ENCODE data around the gene EEA1. TPM values are rescaled to one million over a fixed set of nuclear protein-coding genes. Genes with fewer than 3 reads are reported as not detected.

EEA1 gene
- total and polyA plus RNA-seq, 11 donors = 5.1 to 45.5 (median 28.5) TPM

DNA sequence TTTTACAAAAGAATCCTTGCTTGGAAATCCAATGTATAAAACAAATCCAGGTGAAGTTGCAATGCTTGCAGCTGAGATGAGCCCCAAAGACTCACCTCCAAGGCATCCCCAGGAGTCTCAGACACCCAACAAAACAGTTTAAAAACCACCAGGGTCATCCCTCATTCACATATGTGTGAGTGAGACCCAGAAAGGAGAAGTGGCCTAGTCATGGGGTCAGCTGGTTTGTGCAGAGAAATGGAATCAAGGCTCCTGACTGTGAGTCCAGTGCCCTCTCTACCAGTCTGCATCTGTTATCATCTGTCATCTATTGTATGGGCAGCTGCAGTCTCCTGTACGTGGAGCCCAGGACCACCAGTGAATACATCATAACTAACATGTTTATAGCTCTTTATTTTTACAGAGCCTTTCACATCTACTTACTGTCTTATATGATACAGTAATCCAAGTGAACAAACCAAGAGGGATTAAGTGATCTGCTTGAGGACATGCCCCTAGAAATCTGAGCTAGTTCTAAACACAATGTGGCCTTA is 199.3 kb downstream of the EEA1 start:
- intact Hi-C loops (cut with DNase I) = no loop called here
- H3K4me1 ChIP-seq = peaks cover 0 to 6% (median 0%) of the 10 kb centered on the region in 12 donors
- H3K4me3 ChIP-seq = no peak overlapping the region
- no peak overlapping the region for H3K27ac ChIP-seq
- no peaks in the 10 kb centered on the region for H3K27me3 ChIP-seq
- ATAC-seq (no peak), DNase-seq (no peak)
- peaks cover 0 to 6% (median 0%) of the 10 kb centered on the region in 12 donors for H3K9me3 ChIP-seq
- TF ChIP-seq, protein P1, sequence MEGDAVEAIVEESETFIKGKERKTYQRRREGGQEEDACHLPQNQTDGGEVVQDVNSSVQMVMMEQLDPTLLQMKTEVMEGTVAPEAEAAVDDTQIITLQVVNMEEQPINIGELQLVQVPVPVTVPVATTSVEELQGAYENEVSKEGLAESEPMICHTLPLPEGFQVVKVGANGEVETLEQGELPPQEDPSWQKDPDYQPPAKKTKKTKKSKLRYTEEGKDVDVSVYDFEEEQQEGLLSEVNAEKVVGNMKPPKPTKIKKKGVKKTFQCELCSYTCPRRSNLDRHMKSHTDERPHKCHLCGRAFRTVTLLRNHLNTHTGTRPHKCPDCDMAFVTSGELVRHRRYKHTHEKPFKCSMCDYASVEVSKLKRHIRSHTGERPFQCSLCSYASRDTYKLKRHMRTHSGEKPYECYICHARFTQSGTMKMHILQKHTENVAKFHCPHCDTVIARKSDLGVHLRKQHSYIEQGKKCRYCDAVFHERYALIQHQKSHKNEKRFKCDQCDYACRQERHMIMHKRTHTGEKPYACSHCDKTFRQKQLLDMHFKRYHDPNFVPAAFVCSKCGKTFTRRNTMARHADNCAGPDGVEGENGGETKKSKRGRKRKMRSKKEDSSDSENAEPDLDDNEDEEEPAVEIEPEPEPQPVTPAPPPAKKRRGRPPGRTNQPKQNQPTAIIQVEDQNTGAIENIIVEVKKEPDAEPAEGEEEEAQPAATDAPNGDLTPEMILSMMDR (IDR thresholded peaks at IDR 0.05) = no peak
- no peak for TF ChIP-seq POLR2A (IDR thresholded peaks at IDR 0.05)
- 48 to 61% (median 56%) methylated on average over 1 of the region's 1 CpG for WGBS, 4 donors
- H3K36me3 ChIP-seq = no peaks in the 10 kb centered on the region

DNA sequence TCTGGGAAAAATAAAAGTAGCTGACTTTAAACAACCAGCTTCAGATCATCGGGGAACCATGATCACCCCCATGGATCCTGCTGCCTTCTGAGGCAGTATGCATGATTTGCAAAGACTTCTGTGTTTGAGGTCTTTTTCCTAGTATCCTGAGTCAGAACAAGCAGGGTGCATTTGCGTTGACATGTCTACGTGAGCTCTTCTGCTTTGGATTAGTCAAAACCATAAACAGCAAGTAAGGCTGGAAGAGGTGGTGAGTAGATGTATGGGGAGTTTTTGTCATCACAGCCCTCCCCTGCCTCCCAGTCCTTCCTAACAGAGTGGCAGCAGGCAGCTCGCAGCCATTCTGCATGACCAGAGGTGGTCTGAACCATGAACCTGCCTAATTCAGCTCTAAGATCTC is 202.2 kb downstream of the EEA1 start:
- no peak for ATAC-seq
- Histone ChIP-seq H3K9me3 (peaks cover 0 to 15% (median 3%) of the 10 kb centered on the region in 12 donors), H3K4me3 (no peak overlapping the region), H3K27ac (no peak overlapping the region), H3K4me1 (no peaks in the 10 kb centered on the region), H3K27me3 (no peaks in the 10 kb centered on the region), H3K36me3 (no peaks in the 10 kb centered on the region)
- WGBS, 4 donors = 85 to 96% (median 92%) methylated on average over 4 of the region's 4 CpGs
- DNase-seq = no peak
- no peak for TF ChIP-seq POLR2A (IDR thresholded peaks at IDR 0.05)
- TF ChIP-seq, protein P1 (IDR thresholded peaks at IDR 0.05) = no peak
- intact Hi-C loops (cut with DNase I) = no loop called here

DNA sequence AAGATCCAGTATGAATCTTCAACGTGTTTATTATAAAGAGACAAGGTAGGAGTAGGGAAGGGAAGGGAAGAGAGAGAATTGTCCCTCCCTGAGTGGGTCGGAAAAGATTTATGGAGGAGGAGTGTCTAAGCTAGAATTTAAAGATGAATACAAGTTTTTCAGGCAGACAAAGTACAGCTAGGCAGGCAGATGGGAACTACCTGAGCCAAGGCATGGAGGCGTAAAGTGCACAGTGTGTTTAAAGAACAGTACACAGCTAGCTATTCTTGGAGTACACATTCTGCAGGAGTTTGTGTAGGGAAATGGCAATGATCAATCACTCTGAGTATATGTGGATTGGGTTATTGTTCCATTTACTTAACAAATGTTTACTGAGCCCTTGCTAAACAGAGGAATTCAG is 206.2 kb downstream of the EEA1 start:
- no peak overlapping the region for H3K4me3 ChIP-seq
- intact Hi-C loops (cut with DNase I) = no loop called here
- WGBS, 4 donors = 81 to 89% (median 85%) methylated on average over 3 of the region's 3 CpGs
- ATAC-seq (no peak), DNase-seq (no peak)
- no peaks in the 10 kb centered on the region for H3K4me1 ChIP-seq
- TF ChIP-seq, protein P1 (IDR thresholded peaks at IDR 0.05) = no peak
- no peak for TF ChIP-seq POLR2A (IDR thresholded peaks at IDR 0.05)
- no peaks in the 10 kb centered on the region for H3K27me3 ChIP-seq
- H3K27ac ChIP-seq = no peak overlapping the region
- H3K9me3 ChIP-seq = peaks cover 0 to 15% (median 3%) of the 10 kb centered on the region in 12 donors
- H3K36me3 ChIP-seq = no peaks in the 10 kb centered on the region

DNA sequence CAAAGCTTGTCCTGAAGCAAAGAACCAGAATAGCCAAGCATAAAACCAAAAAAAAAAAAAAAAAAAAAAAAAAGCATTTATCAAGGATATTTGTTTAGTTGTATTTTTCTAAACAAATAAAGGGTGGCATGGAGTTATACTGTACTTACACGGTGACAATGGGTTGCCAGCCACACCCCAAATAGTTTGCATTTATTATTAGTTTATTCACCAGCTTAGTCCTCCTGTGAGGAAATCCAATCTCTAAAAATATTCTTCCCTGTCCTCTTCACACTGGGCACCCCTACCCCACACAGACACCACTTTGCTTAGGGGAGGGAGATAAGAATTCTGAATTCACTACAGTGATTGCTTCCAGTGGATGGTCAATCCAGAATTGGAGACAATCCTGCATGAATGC is 207.4 kb downstream of the EEA1 start:
- no peak for TF ChIP-seq POLR2A (IDR thresholded peaks at IDR 0.05)
- TF ChIP-seq, protein P1 (IDR thresholded peaks at IDR 0.05) = no peak
- 53 to 64% (median 56%) methylated on average over 1 of the region's 1 CpG for WGBS, 4 donors
- intact Hi-C loops (cut with DNase I) = no loop called here

More for the DNA sequence above, 207.4 kb downstream of the EEA1 start:
- no peak for DNase-seq
- peaks cover 0 to 15% (median 3%) of the 10 kb centered on the region in 12 donors for H3K9me3 ChIP-seq
- no peaks in the 10 kb centered on the region for H3K4me1 ChIP-seq
- H3K27me3 ChIP-seq = no peaks in the 10 kb centered on the region
- ATAC-seq = no peak
- no peaks in the 10 kb centered on the region for H3K36me3 ChIP-seq
- H3K27ac ChIP-seq = no peak overlapping the region
- no peak overlapping the region for H3K4me3 ChIP-seq
